Progenitor cell of endocrine pancreas (in vitro differentiated cells): ENCODE measurements around the gene LAMB1. TPM values are rescaled to one million over a fixed set of nuclear protein-coding genes. Genes with fewer than 3 reads are reported as not detected.

ENCODE experiments used
- DNase-seq: peaks from one replicate; pipeline ENCODE4 v3.0.0; 2021; ENCODE audit warnings: low spot score; ENCODE audit not compliant: unreplicated experiment
- H3K27ac Mint-ChIP-seq: 2 replicates; pipeline ENCODE4 v1.8.0; 2021; ENCODE audit warnings: mild to moderate bottlenecking, moderate library complexity, mixed read lengths
- H3K27me3 Mint-ChIP-seq: 2 replicates; pipeline ENCODE4 v1.8.0; 2021; ENCODE audit warnings: mixed read lengths
- H3K36me3 Mint-ChIP-seq: 2 replicates; pipeline ENCODE4 v1.8.0; 2022; ENCODE audit warnings: mixed read lengths; ENCODE audit not compliant: insufficient read depth
- H3K4me1 Mint-ChIP-seq: 2 replicates; pipeline ENCODE4 v1.8.0; 2021; ENCODE audit warnings: low read depth, mixed read lengths
- H3K4me3 Mint-ChIP-seq: 2 replicates; pipeline ENCODE4 v1.8.0; 2021; ENCODE audit warnings: low read depth, mild to moderate bottlenecking, moderate library complexity, mixed read lengths
- H3K9me3 Mint-ChIP-seq: 2 replicates; pipeline ENCODE4 v1.8.0; 2021; ENCODE audit warnings: low read depth, mixed read lengths
- CTCF ChIP-seq: fragments of 200-600 bp; sonication (generic); IDR thresholded peaks from one replicate; pipeline ENCODE4 v1.5.0; 2021; ENCODE audit warnings: antibody characterized with exemption, mild to moderate bottlenecking; ENCODE audit not compliant: unreplicated experiment
- total RNA-seq: library from RNA; stranded (reverse); gene quantifications from 2 replicates; pipeline ENCODE4 v1.2.1, GENCODE V29; 2021

The LAMB1 gene
- total RNA-seq, 1 donor from 2014 or later = 275 TPM

DNA sequence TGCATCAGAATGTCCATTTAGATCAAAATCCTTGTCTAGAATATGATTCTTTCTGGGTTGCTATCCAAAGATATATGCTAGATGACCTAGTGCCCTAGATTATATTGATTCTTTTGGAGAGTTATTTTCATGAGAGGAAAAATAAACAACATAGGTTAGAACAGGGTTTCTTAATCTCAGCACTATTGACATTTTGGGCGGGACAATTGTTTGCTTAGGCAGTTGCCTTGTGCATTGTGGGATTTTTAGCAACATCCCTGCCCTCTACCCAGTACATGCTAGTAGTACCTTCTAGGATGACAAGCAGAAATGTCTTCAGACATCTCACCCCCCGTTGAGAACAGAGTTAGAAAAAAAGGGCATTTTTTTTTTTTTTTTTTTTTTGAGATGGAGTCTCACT lies 25.1 kb upstream of the LAMB1 start:
- H3K4me3 Mint-ChIP-seq = no peak overlapping the region
- no peak for DNase-seq
- no peaks in the 10 kb centered on the region for H3K9me3 Mint-ChIP-seq

DNA sequence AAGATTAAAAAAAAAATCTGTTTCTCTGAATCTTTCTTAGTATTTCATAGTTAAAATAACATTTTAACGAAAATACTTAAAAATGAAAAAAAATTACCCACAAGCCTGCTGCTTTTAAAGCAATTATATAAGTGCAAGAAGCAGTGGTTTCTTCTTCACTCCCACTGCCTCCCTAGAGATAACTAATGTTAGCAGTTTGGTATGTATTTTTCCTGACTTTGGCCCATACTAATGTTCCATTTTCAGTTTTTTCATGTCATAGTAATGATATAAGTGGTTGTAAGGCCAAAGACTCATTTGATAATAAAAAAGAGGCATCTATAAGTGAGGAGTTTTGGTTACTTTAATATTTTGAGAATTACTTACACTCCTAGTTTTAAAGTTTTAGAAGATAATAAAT lies 24.3 kb upstream of the LAMB1 start:
- H3K9me3 Mint-ChIP-seq = no peaks in the 10 kb centered on the region
- no peak overlapping the region for H3K4me3 Mint-ChIP-seq
- TF ChIP-seq CTCF = no peak
- no peaks in the 10 kb centered on the region for H3K36me3 Mint-ChIP-seq
- H3K27ac Mint-ChIP-seq = no peak overlapping the region
- H3K4me1 Mint-ChIP-seq = peaks cover 10% of the 10 kb centered on the region
- H3K27me3 Mint-ChIP-seq = no peaks in the 10 kb centered on the region
- DNase-seq = no peak

More for the DNA sequence above, 25.1 kb upstream of the LAMB1 start:
- Mint-ChIP-seq H3K27me3 (no peaks in the 10 kb centered on the region), H3K27ac (no peak overlapping the region), H3K36me3 (no peaks in the 10 kb centered on the region), H3K4me1 (peaks cover 10% of the 10 kb centered on the region)
- TF ChIP-seq CTCF = no peak

GRCh38 chr7:108026647-108027046 lies 23.7 kb upstream of the LAMB1 start:
- no peak for TF ChIP-seq CTCF
- Mint-ChIP-seq H3K9me3 (no peaks in the 10 kb centered on the region), H3K36me3 (no peaks in the 10 kb centered on the region), H3K27me3 (no peaks in the 10 kb centered on the region), H3K4me1 (peaks cover 10% of the 10 kb centered on the region), H3K27ac (no peak overlapping the region), H3K4me3 (no peak overlapping the region)
- no peak for DNase-seq

DNA sequence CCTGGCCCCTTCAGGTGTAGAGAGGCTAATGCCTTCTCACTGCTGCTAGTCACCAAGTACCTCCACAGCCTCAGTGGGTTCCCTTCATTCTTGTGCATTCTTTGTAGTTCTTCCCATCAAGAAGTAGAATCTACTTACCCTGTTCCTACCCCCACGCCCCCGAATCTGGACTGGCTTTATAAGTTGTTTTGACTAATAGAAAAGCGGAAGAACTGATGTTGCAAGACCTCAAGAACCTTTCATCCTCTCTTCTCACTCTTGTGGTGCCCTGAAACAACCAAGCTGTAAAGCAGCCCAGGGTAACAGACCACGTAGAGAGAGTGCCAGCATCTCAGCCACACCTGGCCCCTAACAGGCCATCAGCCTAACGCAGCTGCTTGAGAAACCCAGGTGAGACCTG lies 23.2 kb upstream of the LAMB1 start:
- Mint-ChIP-seq H3K27ac (no peak overlapping the region), H3K4me3 (no peak overlapping the region), H3K27me3 (no peaks in the 10 kb centered on the region), H3K4me1 (peaks cover 10% of the 10 kb centered on the region), H3K36me3 (no peaks in the 10 kb centered on the region), H3K9me3 (no peaks in the 10 kb centered on the region)
- TF ChIP-seq CTCF = no peak
- DNase-seq = no peak

DNA sequence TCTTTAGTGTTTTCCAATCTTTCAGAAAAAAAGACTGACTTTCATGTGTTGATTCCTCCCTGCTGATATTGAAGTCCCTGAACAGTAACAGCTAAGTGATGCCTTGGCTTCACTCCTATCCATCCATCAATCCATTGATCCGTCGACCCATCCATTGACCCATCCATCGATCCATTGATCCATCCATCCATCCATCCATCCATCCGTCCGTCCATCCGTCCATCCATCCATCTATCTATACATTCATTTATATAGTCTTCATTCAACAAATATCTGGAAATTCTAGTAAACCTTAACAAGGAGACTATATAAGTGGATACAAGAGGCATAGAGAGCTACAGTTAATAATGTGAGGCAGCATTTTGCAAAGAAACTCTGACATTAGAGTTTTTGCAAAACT lies 21.6 kb upstream of the LAMB1 start:
- H3K27me3 Mint-ChIP-seq = no peaks in the 10 kb centered on the region
- no peak for DNase-seq

More for the DNA sequence above, 21.6 kb upstream of the LAMB1 start:
- TF ChIP-seq CTCF = no peak
- Mint-ChIP-seq H3K27ac (no peak overlapping the region), H3K9me3 (no peaks in the 10 kb centered on the region), H3K4me3 (no peak overlapping the region), H3K36me3 (no peaks in the 10 kb centered on the region), H3K4me1 (peaks cover 5% of the 10 kb centered on the region)
